Fibroblast of gingiva (primary cell): ENCODE measurements around the gene CLMN.
"Not testable (repeated sequence)": the region's sequence is repeated elsewhere in the genome, so short reads cannot be mapped to it uniquely, and the experiment has no call there.

Source experiments
- DNase-seq: peaks from one replicate; pipeline ENCODE4 v3.0.0-alpha.2; 2011; ENCODE audit warnings: low read depth

CLMN gene

GRCh38 chr14:95217391-95217900 is 102.3 kb downstream of the CLMN start:
- no peak for DNase-seq

- DNase-seq, result no peak
Measured at GRCh38 chr14:95216008-95216407, 103.7 kb downstream of the CLMN start.

- no peak for DNase-seq
Measured at GRCh38 chr14:95215094-95215725, 104.5 kb downstream of the CLMN start.

DNA sequence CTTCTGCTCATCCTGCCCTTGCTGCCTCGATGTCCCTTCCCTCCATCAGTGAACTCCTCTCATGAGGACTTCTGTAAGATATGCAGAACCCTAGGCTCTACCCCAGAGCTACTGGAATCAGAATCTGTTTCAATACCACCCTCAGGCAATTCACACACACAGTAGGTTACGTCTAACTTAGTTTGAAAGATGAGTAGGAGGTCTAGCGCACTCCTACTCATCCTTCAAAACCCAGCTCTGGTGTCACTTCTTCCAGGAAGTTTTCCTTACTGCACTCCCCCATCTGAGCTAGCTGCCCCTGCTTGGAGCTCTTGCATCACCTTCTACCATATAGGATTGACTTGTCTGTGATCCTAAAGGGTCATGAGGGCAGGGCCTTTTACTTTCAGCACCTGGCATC is 105.9 kb downstream of the CLMN start:
- DNase-seq, result no peak

- DNase-seq, result no peak
Measured at GRCh38 chr14:95211721-95212504, 107.8 kb downstream of the CLMN start.

DNA sequence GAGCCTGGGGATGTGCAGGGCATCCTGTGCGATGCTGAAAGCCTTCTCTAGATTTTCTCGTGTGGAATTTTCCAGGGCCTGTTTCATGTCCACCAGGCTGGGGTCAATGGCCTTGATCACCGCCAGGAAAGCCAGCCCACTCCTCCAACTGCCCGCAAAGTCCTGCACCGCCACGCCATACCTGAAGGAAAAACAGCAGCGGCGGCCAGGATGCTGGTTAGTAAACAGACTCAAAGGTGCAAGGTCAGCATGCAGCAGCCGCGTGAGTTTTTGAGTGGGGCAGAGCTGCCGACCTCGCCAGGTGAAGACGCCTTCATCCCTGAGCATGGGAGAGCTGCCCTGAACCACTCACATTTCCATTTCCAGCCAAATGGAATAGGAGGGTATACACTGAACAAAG is 109.0 kb downstream of the CLMN start:
- no peak for DNase-seq

GRCh38 chr14:95208598-95208997 is 111.1 kb downstream of the CLMN start:
- DNase-seq, result no peak

- DNase-seq, result no peak
Measured at GRCh38 chr14:95207475-95208233, 112.1 kb downstream of the CLMN start.

- DNase-seq, result peak; percentile 28
Measured at GRCh38 chr14:95206534-95206933, 113.2 kb downstream of the CLMN start.

DNA sequence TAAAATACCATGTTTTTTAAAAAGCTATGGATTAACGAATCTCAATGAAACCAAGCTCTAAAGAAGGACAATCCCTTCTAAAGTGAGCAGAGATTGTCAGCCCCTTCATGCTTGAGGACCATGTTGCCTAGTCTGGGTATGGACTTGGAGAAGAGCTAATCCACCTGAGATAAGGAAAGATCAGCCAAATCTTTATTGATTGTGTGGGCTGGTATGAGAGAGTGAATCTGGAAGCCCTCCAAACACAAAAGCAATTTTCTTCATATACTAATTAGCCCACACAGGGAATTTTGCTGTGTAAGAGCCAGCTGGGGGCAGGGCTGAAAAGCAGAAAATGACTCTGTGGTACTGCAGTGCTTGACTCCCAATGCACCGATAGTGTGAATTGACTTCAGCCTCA is 115.0 kb downstream of the CLMN start:
- no peak for DNase-seq

- DNase-seq, result not testable (repeated sequence)
Measured at GRCh38 chr14:95201745-95202144, 118.0 kb downstream of the CLMN start.

DNA sequence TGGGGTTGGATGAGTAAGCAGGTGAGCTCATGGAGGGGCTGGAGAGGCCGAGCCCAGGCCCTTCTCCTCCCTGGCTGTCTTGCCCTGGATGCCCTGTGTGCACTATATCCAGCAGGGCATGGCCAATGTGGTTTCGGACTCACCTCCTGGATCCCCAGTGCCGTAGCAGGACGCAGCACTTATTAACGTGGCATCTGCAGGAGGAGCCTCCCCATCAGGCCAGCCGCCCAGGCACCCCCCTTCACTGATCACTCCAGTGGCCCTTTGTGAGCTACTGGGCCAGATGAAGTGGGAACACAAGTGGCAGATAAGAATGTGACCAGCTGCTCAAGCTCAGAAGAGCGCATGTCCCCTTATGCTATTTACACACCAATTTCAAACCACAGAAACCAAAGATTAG is 119.3 kb downstream of the CLMN start:
- no peak for DNase-seq

- no peak for DNase-seq
Measured at GRCh38 chr14:95199298-95199983, 120.3 kb downstream of the CLMN start.

DNA sequence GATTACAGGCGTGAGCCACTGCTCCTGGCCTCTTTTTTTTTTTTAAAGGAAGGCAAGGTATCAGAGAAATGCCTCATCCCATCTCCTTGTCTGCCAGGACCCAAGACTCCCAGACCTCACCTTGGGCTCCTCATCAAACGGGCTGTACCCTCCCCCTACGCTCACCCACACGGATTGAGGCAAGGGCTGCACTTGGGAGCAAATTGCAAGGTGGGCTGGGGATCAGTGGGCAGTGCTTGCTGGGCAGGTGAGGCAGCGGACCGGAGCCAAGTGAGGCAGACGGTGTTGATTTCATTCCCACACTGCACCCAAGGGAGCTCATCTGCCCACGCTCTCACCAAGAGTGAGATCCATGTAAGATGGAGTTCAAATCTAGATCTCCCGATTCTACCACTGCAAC is 121.4 kb downstream of the CLMN start:
- DNase-seq, result no peak

GRCh38 chr14:95197551-95197950 is 122.2 kb downstream of the CLMN start:
- no peak for DNase-seq

- DNase-seq, result no peak
Measured at GRCh38 chr14:95196826-95197545, 122.7 kb downstream of the CLMN start.

GRCh38 chr14:95196268-95196667 is 123.4 kb downstream of the CLMN start:
- no peak for DNase-seq

GRCh38 chr14:95195031-95195430 is 124.7 kb downstream of the CLMN start:
- no peak for DNase-seq

DNA sequence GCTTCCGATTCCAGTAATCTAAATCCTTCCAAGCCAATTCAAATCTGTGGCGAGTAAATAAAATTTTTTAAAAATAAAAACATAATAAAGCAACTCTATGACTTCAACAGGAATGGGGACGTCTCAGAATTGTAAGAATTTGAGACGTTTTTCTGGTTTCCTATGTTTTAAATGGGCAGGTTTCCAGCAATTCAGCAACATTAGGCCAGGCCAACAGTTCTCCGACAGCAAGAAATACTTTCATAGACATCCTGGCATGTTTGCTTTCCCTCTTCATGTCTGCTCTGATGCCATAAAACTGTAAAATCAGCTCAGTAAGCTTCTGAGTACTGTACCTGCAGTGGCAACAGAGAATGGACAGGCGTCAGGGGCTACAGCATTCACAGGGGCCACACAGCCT is 126.6 kb downstream of the CLMN start:
- no peak for DNase-seq

- DNase-seq, result no peak
Measured at GRCh38 chr14:95192311-95192710, 127.4 kb downstream of the CLMN start.

GRCh38 chr14:95191445-95192199 is 128.1 kb downstream of the CLMN start:
- no peak for DNase-seq
